H9 (cell line): ENCODE data around the gene PDX1. TPM values are rescaled to one million over a fixed set of nuclear protein-coding genes. Genes with fewer than 3 reads are reported as not detected.

Experiments used
- DNase-seq: peaks from one replicate; pipeline ENCODE4 v3.0.0-alpha.2; 2017
- H2AFZ ChIP-seq: one replicate; pipeline ENCODE4 v1.6.1; 2013; ENCODE audit warnings: mild to moderate bottlenecking, low read length, control low read depth, moderate library complexity
- H2AK5ac ChIP-seq: 2 replicates; pipeline ENCODE4 v1.6.1; 2013; ENCODE audit warnings: low read length, control low read depth, mixed read lengths; ENCODE audit not compliant: insufficient read length
- H2BK120ac ChIP-seq: one replicate; pipeline ENCODE4 v1.6.1; 2013; ENCODE audit warnings: low read depth, mild to moderate bottlenecking, low read length, control low read depth, inconsistent platforms; ENCODE audit not compliant: poor library complexity, severe bottlenecking
- H2BK12ac ChIP-seq: 2 replicates; pipeline ENCODE4 v1.6.1; 2013; ENCODE audit warnings: low read length, control low read depth, mixed read lengths, low read depth; ENCODE audit not compliant: insufficient read length
- H2BK15ac ChIP-seq: 2 replicates; pipeline ENCODE4 v1.6.1; 2013; ENCODE audit warnings: low read depth, low read length, control low read depth
- H2BK20ac ChIP-seq: one replicate; pipeline ENCODE4 v1.6.1; 2013; ENCODE audit warnings: low read depth, mild to moderate bottlenecking, low read length, control low read depth, inconsistent platforms; ENCODE audit not compliant: poor library complexity, severe bottlenecking
- H2BK5ac ChIP-seq: 2 replicates; pipeline ENCODE4 v1.6.1; 2013; ENCODE audit warnings: low read length, control low read depth, mixed read lengths; ENCODE audit not compliant: insufficient read length
- H3K14ac ChIP-seq: 2 replicates; pipeline ENCODE4 v1.6.1; 2013; ENCODE audit warnings: low read length, control low read depth; ENCODE audit not compliant: insufficient read depth
- H3K18ac ChIP-seq: 2 replicates; pipeline ENCODE4 v1.6.1; 2013; ENCODE audit warnings: low read depth, mild to moderate bottlenecking, mixed read lengths, low read length, control low read depth; ENCODE audit not compliant: insufficient read length
- H3K23ac ChIP-seq: 2 replicates; pipeline ENCODE4 v1.6.1; 2013; ENCODE audit warnings: low read length, control low read depth, mixed read lengths, low read depth; ENCODE audit not compliant: insufficient read length
- H3K23me2 ChIP-seq: 2 replicates; pipeline ENCODE4 v1.6.1; 2013; ENCODE audit warnings: low read depth, mild to moderate bottlenecking, mixed read lengths, low read length, control low read depth; ENCODE audit not compliant: insufficient read length, poor library complexity, severe bottlenecking
- H3K27ac ChIP-seq: 2 replicates; pipeline ENCODE4 v1.5.1; 2013; ENCODE audit warnings: low read length, control low read depth, mixed read lengths, low read depth; ENCODE audit not compliant: insufficient read length
- H3K27me3 ChIP-seq: 2 replicates; pipeline ENCODE4 v1.6.1; 2013; ENCODE audit warnings: low read length, control low read depth, inconsistent platforms; ENCODE audit not compliant: insufficient read depth
- H3K4ac ChIP-seq: 2 replicates; pipeline ENCODE4 v1.6.1; 2013; ENCODE audit warnings: low read depth, mild to moderate bottlenecking, control low read depth, inconsistent platforms, low read length, moderate library complexity
- H3K4me1 ChIP-seq: 2 replicates; pipeline ENCODE4 v1.6.1; 2013; ENCODE audit warnings: low read length, control low read depth, inconsistent platforms; ENCODE audit not compliant: insufficient read depth
- H3K4me2 ChIP-seq: 2 replicates; pipeline ENCODE4 v1.6.1; 2013; ENCODE audit warnings: low read length, control low read depth, mixed read lengths; ENCODE audit not compliant: insufficient read length, insufficient read depth
- H3K56ac ChIP-seq: 2 replicates; pipeline ENCODE4 v1.6.1; 2013; ENCODE audit warnings: low read depth, mild to moderate bottlenecking, mixed read lengths, low read length, control low read depth; ENCODE audit not compliant: insufficient read length
- H3K79me1 ChIP-seq: 2 replicates; pipeline ENCODE4 v1.6.1; 2013; ENCODE audit warnings: low read depth, mild to moderate bottlenecking, moderate library complexity, low read length, control low read depth, inconsistent platforms; ENCODE audit not compliant: insufficient read depth, poor library complexity, severe bottlenecking
- H3K79me2 ChIP-seq: 2 replicates; pipeline ENCODE4 v1.6.1; 2013; ENCODE audit warnings: low read length, control low read depth, inconsistent platforms; ENCODE audit not compliant: insufficient read depth
- H3K9ac ChIP-seq: 2 replicates; pipeline ENCODE4 v1.6.1; 2013; ENCODE audit warnings: low read length, control low read depth, mixed read lengths; ENCODE audit not compliant: insufficient read length; ENCODE audit errors: extremely low read depth
- H3K9me3 ChIP-seq: one replicate; pipeline ENCODE4 v1.6.1; 2013; ENCODE audit warnings: low read depth, low read length, inconsistent platforms; ENCODE audit not compliant: control insufficient read depth
- H3T11ph ChIP-seq: one replicate; pipeline ENCODE4 v1.6.1; 2013; ENCODE audit warnings: mild to moderate bottlenecking, low read length, control low read depth, inconsistent platforms
- H4K20me1 ChIP-seq: one replicate; pipeline ENCODE4 v1.6.1; 2013; ENCODE audit not compliant: control insufficient read depth, insufficient read length, insufficient read depth
- H4K5ac ChIP-seq: 2 replicates; pipeline ENCODE4 v1.6.1; 2013; ENCODE audit warnings: low read depth, mild to moderate bottlenecking, mixed read lengths, low read length, control low read depth; ENCODE audit not compliant: insufficient read length
- H4K8ac ChIP-seq: replicated peaks from 2 replicates; pipeline ENCODE4 v1.6.1; 2013; ENCODE audit warnings: low read length, control low read depth, mixed read lengths, low read depth; ENCODE audit not compliant: insufficient read length
- H4K91ac ChIP-seq: 2 replicates; pipeline ENCODE4 v1.6.1; 2013; ENCODE audit warnings: low read depth, mild to moderate bottlenecking, moderate library complexity, mixed read lengths, low read length, control low read depth; ENCODE audit not compliant: insufficient read length
- H3K27ac Mint-ChIP-seq, 3 experiments: 2 replicates in 2 of 3; 3 replicates in 1 of 3; pipeline ENCODE4 v1.8.0; 2020 to 2021; ENCODE audit warnings: mixed read lengths in 3 of 3, mild to moderate bottlenecking in 1 of 3, moderate library complexity in 1 of 3
- H3K27me3 Mint-ChIP-seq: 2 replicates; pipeline ENCODE4 v1.8.0; 2021; ENCODE audit warnings: low read depth, mild to moderate bottlenecking, moderate library complexity, mixed read lengths
- H3K36me3 Mint-ChIP-seq, 3 experiments: 2 replicates in 2 of 3; 3 replicates in 1 of 3; pipeline ENCODE4 v1.8.0; 2020 to 2021; ENCODE audit warnings: low read depth in 3 of 3, mixed read lengths in 3 of 3; ENCODE audit not compliant: insufficient read depth in 1 of 3
- H3K4me1 Mint-ChIP-seq, 2 experiments: 2 replicates each; pipeline ENCODE4 v1.8.0; 2020; ENCODE audit warnings: mixed read lengths in 2 of 2
- H3K4me3 Mint-ChIP-seq, 2 experiments: 2 replicates in 1 of 2; 3 replicates in 1 of 2; pipeline ENCODE4 v1.8.0; 2020 to 2021; ENCODE audit warnings: mild to moderate bottlenecking in 2 of 2, mixed read lengths in 2 of 2, moderate library complexity in 1 of 2
- H3K9me3 Mint-ChIP-seq, 2 experiments: 2 replicates in 1 of 2; 3 replicates in 1 of 2; pipeline ENCODE4 v1.8.0; 2020; ENCODE audit warnings: mild to moderate bottlenecking in 2 of 2, mixed read lengths in 2 of 2, moderate library complexity in 1 of 2
- WGBS: extraction: QIAGEN DNeasy Blood & Tissue Kit; methylation state at CpG from one replicate; pipeline ENCODE4 v1.1.7; 2013; ENCODE audit warnings: missing lambda C conversion rate, low lambda C conversion rate, mixed read lengths; ENCODE audit not compliant: insufficient read length; ENCODE audit errors: extremely low coverage; 5-methylcytosine and 5-hydroxymethylcytosine counted together
- total RNA-seq: library from RNA; stranded (reverse); gene quantifications from 2 replicates; pipeline ENCODE4 v1.2.1, GENCODE V29; 2021
- TF ChIP-seq, protein P1 (sequence below): fragments of 200-600 bp; sonication (generic); conservative IDR thresholded peaks from 3 replicates; pipeline ENCODE4 v1.8.0; 2021; ENCODE audit warnings: antibody characterized with exemption, mild to moderate bottlenecking

Gene PDX1
- total RNA-seq, 1 experiment from 2014 or later, result not detected

DNA sequence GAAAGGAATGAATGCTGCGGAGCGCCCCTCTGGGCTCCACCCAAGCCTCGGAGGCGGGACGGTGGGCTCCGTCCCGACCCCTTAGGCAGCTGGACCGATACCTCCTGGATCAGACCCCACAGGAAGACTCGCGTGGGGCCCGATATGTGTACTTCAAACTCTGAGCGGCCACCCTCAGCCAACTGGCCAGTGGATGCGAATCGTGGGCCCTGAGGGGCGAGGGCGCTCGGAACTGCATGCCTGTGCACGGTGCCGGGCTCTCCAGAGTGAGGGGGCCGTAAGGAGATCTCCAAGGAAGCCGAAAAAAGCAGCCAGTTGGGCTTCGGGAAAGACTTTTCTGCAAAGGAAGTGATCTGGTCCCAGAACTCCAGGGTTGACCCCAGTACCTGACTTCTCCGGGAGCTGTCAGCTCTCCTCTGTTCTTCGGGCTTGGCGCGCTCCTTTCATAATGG lies 8.6 kb downstream of the PDX1 start:
- no peak for DNase-seq
- H3K9me3 ChIP-seq, result no peaks in the 10 kb centered on the region
- H2BK120ac ChIP-seq, result no peak overlapping the region
- H3K27ac ChIP-seq, result no peak overlapping the region
- H3K23ac ChIP-seq, result no peak overlapping the region
- H3K27me3 Mint-ChIP-seq, result peaks cover 98% of the 10 kb centered on the region
- H4K5ac ChIP-seq, result no peak overlapping the region
- no peak overlapping the region for H3K9ac ChIP-seq
- no peak overlapping the region; the same call in 1 of the 2 replicates for H3K14ac ChIP-seq
- H3K4ac ChIP-seq, result no peak overlapping the region
- H3K4me3 Mint-ChIP-seq, result peak overlapping the region in 1 of 2 experiments; percentile 41; a peak in 1 of 5 replicates
- peaks cover 87% of the 10 kb centered on the region for H3K27me3 ChIP-seq
- H3K56ac ChIP-seq, result no peak overlapping the region
- no peak overlapping the region for H3K18ac ChIP-seq
- H3K4me1 ChIP-seq, result no peaks in the 10 kb centered on the region
- TF ChIP-seq, protein P1, sequence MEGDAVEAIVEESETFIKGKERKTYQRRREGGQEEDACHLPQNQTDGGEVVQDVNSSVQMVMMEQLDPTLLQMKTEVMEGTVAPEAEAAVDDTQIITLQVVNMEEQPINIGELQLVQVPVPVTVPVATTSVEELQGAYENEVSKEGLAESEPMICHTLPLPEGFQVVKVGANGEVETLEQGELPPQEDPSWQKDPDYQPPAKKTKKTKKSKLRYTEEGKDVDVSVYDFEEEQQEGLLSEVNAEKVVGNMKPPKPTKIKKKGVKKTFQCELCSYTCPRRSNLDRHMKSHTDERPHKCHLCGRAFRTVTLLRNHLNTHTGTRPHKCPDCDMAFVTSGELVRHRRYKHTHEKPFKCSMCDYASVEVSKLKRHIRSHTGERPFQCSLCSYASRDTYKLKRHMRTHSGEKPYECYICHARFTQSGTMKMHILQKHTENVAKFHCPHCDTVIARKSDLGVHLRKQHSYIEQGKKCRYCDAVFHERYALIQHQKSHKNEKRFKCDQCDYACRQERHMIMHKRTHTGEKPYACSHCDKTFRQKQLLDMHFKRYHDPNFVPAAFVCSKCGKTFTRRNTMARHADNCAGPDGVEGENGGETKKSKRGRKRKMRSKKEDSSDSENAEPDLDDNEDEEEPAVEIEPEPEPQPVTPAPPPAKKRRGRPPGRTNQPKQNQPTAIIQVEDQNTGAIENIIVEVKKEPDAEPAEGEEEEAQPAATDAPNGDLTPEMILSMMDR, result no peak
- H2BK5ac ChIP-seq, result no peak overlapping the region
- no peak overlapping the region for H2BK15ac ChIP-seq
- H4K91ac ChIP-seq, result no peak overlapping the region
- no peaks in the 10 kb centered on the region for H4K20me1 ChIP-seq
- no peaks in the 10 kb centered on the region for H3K23me2 ChIP-seq
- no peak overlapping the region for H3T11ph ChIP-seq
- H3K4me2 ChIP-seq, result peak overlapping the region; percentile 35
- no CpG with 5 or more reads among the region's 26 CpGs for WGBS
- H2BK12ac ChIP-seq, result no peak overlapping the region
- no peak overlapping the region; a peak in 1 of 7 replicates for H3K27ac Mint-ChIP-seq
- peaks cover 4 to 5% of the 10 kb centered on the region in 2 experiments; a peak in 4 of 5 replicates for H3K9me3 Mint-ChIP-seq
- H2BK20ac ChIP-seq, result no peak overlapping the region
- H3K36me3 Mint-ChIP-seq, result peaks cover 0 to 2% (median 0%) of the 10 kb centered on the region in 3 experiments; a peak in 1 of 7 replicates
- H2AFZ ChIP-seq, result no peak overlapping the region
- H2AK5ac ChIP-seq, result no peak overlapping the region
- no peaks in the 10 kb centered on the region for H3K79me2 ChIP-seq
- no peak overlapping the region for H4K8ac ChIP-seq
- H3K79me1 ChIP-seq, result no peaks in the 10 kb centered on the region
- H3K4me1 Mint-ChIP-seq, result peaks cover 4 to 29% of the 10 kb centered on the region in 2 experiments
